K562 (cell line): ENCODE results near the gene CFAP92. TPM values are rescaled to one million over a fixed set of nuclear protein-coding genes. Genes with fewer than 3 reads are reported as not detected.

Source experiments
- ATAC-seq: fragments of 200-7000 bp; cut with Tn5 transposase; 3 replicates; pipeline ENCODE4 v1.9.1; 2020; ENCODE audit warnings: moderate library complexity
- BruUV-seq: library from RNA; stranded (reverse); fragments of 400-500 nt; replicated peaks from 2 replicates; lab custom pipeline; 2021; lab: Mats Ljungman, UMichigan
- CTCF ChIA-PET: fragments of 300-600 bp; formaldehyde crosslinking; extraction: SDS; loops from one replicate; lab custom pipeline; 2021; ENCODE audit warnings: low intra/inter-chr PET ratio; lab: Yijun Ruan, JAX
- POLR2A ChIA-PET: fragments of 300-600, 350-650 bp; sonication (Branson Sonifier 250); formaldehyde crosslinking; extraction: SDS; loops from one replicate; lab custom pipeline; 2021; ENCODE audit warnings: antibody characterized with exemption, inconsistent platforms; lab: Yijun Ruan, JAX
- DNase-seq, 4 experiments: peaks; one replicate each; pipeline versions ENCODE4 v3.0.0 to v3.0.0-alpha.2; 2011 to 2018; ENCODE audit warnings: low spot score in 3 of 4, mixed read lengths in 3 of 4; ENCODE audit errors: extremely low read depth in 1 of 4
- FAIRE-seq: peaks from 2 replicates; lab custom pipeline; 2011; peaks lifted over from hg19 to GRCh38; lab: Jason Lieb, UNC
- H2AFZ ChIP-seq: 2 replicates; pipeline ENCODE4 v1.6.0; 2011; ENCODE audit warnings: low read depth, low read length, control low read depth, inconsistent platforms
- H3K27ac ChIP-seq: fragments of 200-600 bp; 3 replicates; pipeline ENCODE4 v1.8.0; 2011; ENCODE audit warnings: low read depth, mild to moderate bottlenecking, control low read depth, inconsistent platforms, low read length, moderate library complexity, mixed read lengths; ENCODE audit errors: extremely low read depth
- H3K27me3 ChIP-seq, 2 experiments: fragments of 300-600 bp in 1 of 2; 2 replicates in 1 of 2; 3 replicates in 1 of 2; pipeline versions ENCODE4 v1.6.0 to v1.8.0; 2011; ENCODE audit warnings: inconsistent platforms in 2 of 2, low read length in 2 of 2, mild to moderate bottlenecking in 1 of 2, mixed read lengths in 1 of 2, moderate library complexity in 1 of 2; ENCODE audit not compliant: control insufficient read depth in 2 of 2, insufficient read depth in 2 of 2
- H3K36me3 ChIP-seq: fragments of 300-600 bp; 3 replicates; pipeline ENCODE4 v1.8.0; 2011; ENCODE audit warnings: mild to moderate bottlenecking, low read length, inconsistent platforms; ENCODE audit not compliant: control insufficient read depth, insufficient read depth
- H3K4me1 ChIP-seq, 2 experiments: fragments of 200-600 bp in 1 of 2; replicated peaks in 1 of 2; 2 replicates in 1 of 2; 3 replicates in 1 of 2; pipeline versions ENCODE4 v1.5.1 to v1.8.0; 2011; ENCODE audit warnings: inconsistent platforms in 2 of 2, low read length in 2 of 2, mild to moderate bottlenecking in 1 of 2, mixed read lengths in 1 of 2, moderate library complexity in 1 of 2; ENCODE audit not compliant: control insufficient read depth in 2 of 2, insufficient read depth in 2 of 2
- H3K4me2 ChIP-seq: 2 replicates; pipeline ENCODE4 v1.6.1; 2011; ENCODE audit warnings: low read length, control low read depth, inconsistent platforms, mixed read lengths; ENCODE audit not compliant: insufficient read depth
- H3K4me3 ChIP-seq: fragments of 200-600 bp; sonication (generic), shearing (Covaris generic); 2 replicates; pipeline ENCODE4 v1.5.1; 2016; ENCODE audit warnings: control low read depth, inconsistent platforms
- H3K79me2 ChIP-seq: fragments of 200-600 bp; 3 replicates; pipeline ENCODE4 v1.8.0; 2011; ENCODE audit warnings: low read length, inconsistent platforms; ENCODE audit not compliant: control insufficient read depth, insufficient read depth
- H3K9ac ChIP-seq, 2 experiments: 2 replicates each; pipeline versions ENCODE4 v1.6.0 to v1.6.1; 2011; ENCODE audit warnings: low read depth in 2 of 2, low read length in 2 of 2, control low read depth in 1 of 2, inconsistent platforms in 1 of 2, mild to moderate bottlenecking in 1 of 2, mixed read lengths in 1 of 2; ENCODE audit not compliant: insufficient read depth in 1 of 2
- H3K9me1 ChIP-seq: one replicate; pipeline ENCODE4 v1.6.0; 2011; ENCODE audit warnings: inconsistent platforms, mild to moderate bottlenecking, low read length, moderate library complexity; ENCODE audit not compliant: control insufficient read depth, insufficient read depth
- H3K9me3 ChIP-seq: replicated peaks from 2 replicates; pipeline ENCODE4 v1.5.1; 2011; ENCODE audit warnings: low read depth, low read length, inconsistent platforms; ENCODE audit not compliant: control insufficient read depth, insufficient read depth
- H4K20me1 ChIP-seq: replicated peaks from 2 replicates; pipeline ENCODE4 v1.6.1; 2011; ENCODE audit warnings: low read length, inconsistent platforms, mixed read lengths; ENCODE audit not compliant: control insufficient read depth, insufficient read depth
- ATF4 ChIP-seq: fragments of 450-650 bp; formaldehyde crosslinking; IDR thresholded peaks from 2 replicates; pipeline ENCODE4 v1.4.0; 2022; ENCODE audit warnings: mild to moderate bottlenecking, moderate library complexity
- HIVEP1 ChIP-seq: fragments of 250-450 bp; sonication (Bioruptor Pico); IDR thresholded peaks from 2 replicates; pipeline ENCODE4 v1.4.0; 2020; ENCODE audit warnings: mild to moderate bottlenecking
- KAT7 ChIP-seq: sonication (generic); formaldehyde crosslinking; IDR thresholded peaks from 2 replicates; pipeline ENCODE4 v1.8.0; 2022; ENCODE audit warnings: missing genetic modification reagents, mild to moderate bottlenecking, borderline replicate concordance
- LCOR ChIP-seq: sonication (generic); formaldehyde crosslinking; IDR thresholded peaks from 2 replicates; pipeline ENCODE4 v1.8.0; 2022; ENCODE audit warnings: mild to moderate bottlenecking, missing genetic modification reagents
- MITF ChIP-seq: IDR thresholded peaks from 2 replicates; pipeline ENCODE4 v1.6.1; 2014; ENCODE audit warnings: antibody characterized with exemption
- WGBS: fragments of 100-300 bp; shearing (Covaris generic); methylation state at CpG from one replicate; pipeline ENCODE4 v1.1.6; 2016; ENCODE audit warnings: low coverage, mixed read lengths; ENCODE audit not compliant: insufficient coverage; ENCODE audit errors: missing lambda C conversion rate; 5-methylcytosine and 5-hydroxymethylcytosine counted together
- in situ Hi-C: fragments of 300-500 bp; cut with MboI; formaldehyde crosslinking; loops from 4 replicates; pipeline ENCODE4 v1.15.0; 2018; ENCODE audit warnings: inconsistent platforms, mixed read lengths
- intact Hi-C: fragments of 100-400 bp; cut with micrococcal nuclease; formaldehyde crosslinking; loops from 2 replicates; pipeline ENCODE4 v1.14.2; 2022
- polyA plus RNA-seq, 8 experiments: library from polyadenylated mRNA; depleted of rRNA in 4 of 8; stranded (reverse) in 5 of 8; unstranded in 3 of 8; fragments of >200 nt; fragmentation: Nextera tagmentation in 2 of 8; fragmentation: Illumina TruSeq in 1 of 8; extraction: Ambion mirVana in 2 of 8; extraction: Trizol in 1 of 8; gene quantifications; 2 replicates each; pipeline versions ENCODE4 v1.2.1 to v1.2.3, GENCODE V29; 2011 to 2014; ENCODE audit warnings: inconsistent platforms in 1 of 8, missing spikeins in 1 of 8
- total RNA-seq, 7 experiments: library from RNA; depleted of rRNA in 6 of 7; stranded (reverse); fragments of >200 nt in 6 of 7; fragmentation: Illumina TruSeq in 2 of 7; extraction: Trizol in 2 of 7; gene quantifications; 2 replicates each; pipeline versions ENCODE4 v1.2.1 to v1.2.3, GENCODE V29; 2011 to 2021; ENCODE audit warnings: low replicate concordance in 1 of 7
- TF ChIP-seq, protein P1 (sequence below), 2 experiments: fragments of 450-650 bp in 1 of 2; sonication (generic) in 1 of 2; formaldehyde crosslinking in 1 of 2; IDR thresholded peaks; 2 replicates each; pipeline versions ENCODE4 v1.7.1 to v1.9.0; 2016 to 2022; ENCODE audit warnings: inconsistent platforms in 1 of 2, mild to moderate bottlenecking in 1 of 2, missing genetic modification reagents in 1 of 2

Gene CFAP92
- total and polyA plus RNA-seq, 9 of the 15 experiments (the other 6 are each of a cell fraction or from before 2014, with no cell fraction given) = 0.06 to 0.62 (median 0.36) TPM

DNA sequence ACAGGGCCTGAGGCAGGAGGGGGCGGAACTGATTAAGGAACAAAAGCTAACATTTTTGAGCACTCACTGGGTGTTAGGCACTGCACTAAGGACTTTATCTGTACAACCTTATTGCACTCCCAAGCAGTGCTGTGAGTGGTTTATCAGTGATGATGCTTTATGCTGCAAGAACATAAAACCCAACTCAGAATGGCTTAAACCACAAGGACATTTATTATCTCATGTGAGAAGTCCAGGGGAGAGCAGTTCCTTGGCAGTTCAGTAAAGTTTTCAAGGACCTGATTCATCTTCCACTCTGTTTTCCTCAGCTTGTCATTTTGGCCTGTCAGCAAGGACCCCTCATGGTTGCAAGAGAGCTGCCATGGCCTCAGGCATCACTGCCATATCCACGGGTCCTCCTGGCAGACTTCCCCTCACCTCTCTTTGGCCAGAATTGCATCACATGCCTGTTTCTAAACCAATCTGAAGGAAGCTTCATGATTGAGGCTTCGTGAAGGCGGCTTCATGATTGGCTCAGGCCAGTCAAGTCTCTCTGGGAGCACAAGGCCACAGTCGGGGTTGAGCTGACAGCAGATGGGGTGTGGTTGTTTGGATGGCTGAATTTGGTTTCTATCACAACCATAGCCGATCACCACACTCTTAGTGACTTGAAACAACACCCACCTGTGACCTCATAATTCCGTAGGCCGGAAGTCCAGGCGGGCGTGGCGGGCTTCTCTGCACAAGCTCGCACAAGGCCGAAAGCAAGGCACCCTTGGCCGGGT is 23.0 kb upstream of the CFAP92 start:
- Histone ChIP-seq H3K27ac (peak overlapping the region; percentile 62; the same call in 2 of the 3 replicates), H4K20me1 (0 out of 2 replicates have a peak, but pooled peaks cover 10% of the 10 kb centered on the region), H3K4me3 (no peak overlapping the region), H3K9me3 (no peaks in the 10 kb centered on the region), H2AFZ (peak overlapping the region; percentile 47; the same call in 1 of the 2 replicates), H3K79me2 (no peaks in the 10 kb centered on the region), H3K4me2 (peak overlapping the region; percentile 37), H3K9ac (peak overlapping the region; percentile 15 to 50; a peak in 2 of 4 replicates), H3K36me3 (no peaks in the 10 kb centered on the region), H3K27me3 (no peaks in the 10 kb centered on the region), H3K4me1 (peaks cover 24 to 37% of the 10 kb centered on the region in 2 experiments), H3K9me1 (peaks cover 3% of the 10 kb centered on the region)
- ATAC-seq = peak; percentile 88
- DNase-seq = peak; percentile 42 to 83 (median 62)
- no TSS peak for BruUV-seq
- peak; percentile 98 for FAIRE-seq
- intact Hi-C loops (loop anchor here (2.0 to 5.0 kb wide), 2 partner anchors 38 to 140 kb away; partner anchors contain the start of gene ACAD9), in situ Hi-C loops (no loop called here)
- POLR2A ChIA-PET = interaction anchor here (0.6 to 2.8 kb wide), 4 partner anchors 9 to 529 kb away, joined by 3 to 22 read pairs (median 4); no protein-coding TSS in a partner anchor
- WGBS = 28% methylated on average over 11 of the region's 14 CpGs
- CTCF ChIA-PET = no interaction called here
- TF ChIP-seq KAT7 (no peak; the same call in 1 of the 2 replicates), MITF (no peak), ATF4 (CRISPR knock-in tag) (no peak), LCOR (peak; percentile 78; the same call in 1 of the 2 replicates), HIVEP1 (CRISPR knock-in tag) (no peak)
- TF ChIP-seq, protein P1, sequence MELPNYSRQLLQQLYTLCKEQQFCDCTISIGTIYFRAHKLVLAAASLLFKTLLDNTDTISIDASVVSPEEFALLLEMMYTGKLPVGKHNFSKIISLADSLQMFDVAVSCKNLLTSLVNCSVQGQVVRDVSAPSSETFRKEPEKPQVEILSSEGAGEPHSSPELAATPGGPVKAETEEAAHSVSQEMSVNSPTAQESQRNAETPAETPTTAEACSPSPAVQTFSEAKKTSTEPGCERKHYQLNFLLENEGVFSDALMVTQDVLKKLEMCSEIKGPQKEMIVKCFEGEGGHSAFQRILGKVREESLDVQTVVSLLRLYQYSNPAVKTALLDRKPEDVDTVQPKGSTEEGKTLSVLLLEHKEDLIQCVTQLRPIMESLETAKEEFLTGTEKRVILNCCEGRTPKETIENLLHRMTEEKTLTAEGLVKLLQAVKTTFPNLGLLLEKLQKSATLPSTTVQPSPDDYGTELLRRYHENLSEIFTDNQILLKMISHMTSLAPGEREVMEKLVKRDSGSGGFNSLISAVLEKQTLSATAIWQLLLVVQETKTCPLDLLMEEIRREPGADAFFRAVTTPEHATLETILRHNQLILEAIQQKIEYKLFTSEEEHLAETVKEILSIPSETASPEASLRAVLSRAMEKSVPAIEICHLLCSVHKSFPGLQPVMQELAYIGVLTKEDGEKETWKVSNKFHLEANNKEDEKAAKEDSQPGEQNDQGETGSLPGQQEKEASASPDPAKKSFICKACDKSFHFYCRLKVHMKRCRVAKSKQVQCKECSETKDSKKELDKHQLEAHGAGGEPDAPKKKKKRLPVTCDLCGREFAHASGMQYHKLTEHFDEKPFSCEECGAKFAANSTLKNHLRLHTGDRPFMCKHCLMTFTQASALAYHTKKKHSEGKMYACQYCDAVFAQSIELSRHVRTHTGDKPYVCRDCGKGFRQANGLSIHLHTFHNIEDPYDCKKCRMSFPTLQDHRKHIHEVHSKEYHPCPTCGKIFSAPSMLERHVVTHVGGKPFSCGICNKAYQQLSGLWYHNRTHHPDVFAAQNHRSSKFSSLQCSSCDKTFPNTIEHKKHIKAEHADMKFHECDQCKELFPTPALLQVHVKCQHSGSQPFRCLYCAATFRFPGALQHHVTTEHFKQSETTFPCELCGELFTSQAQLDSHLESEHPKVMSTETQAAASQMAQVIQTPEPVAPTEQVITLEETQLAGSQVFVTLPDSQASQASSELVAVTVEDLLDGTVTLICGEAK (IDR thresholded peaks at IDR 0.05) = 0 out of 2 replicates have a peak, but pooled peaks have one; percentile 15
- TF ChIP-seq, protein P1 (CRISPR knock-in tag; IDR thresholded peaks at IDR 0.05) = no peak
